Mesenchymal stem cell (in vitro differentiated cells and primary cell): Measurements from ENCODE around the gene RASSF5.
A peak's percentile ranks its signal among the peaks of the same experiment; 100 is the strongest.

Experiments used
- DNase-seq: peaks from one replicate; pipeline ENCODE4 v3.0.0-alpha.2; 2013
- H2AFZ ChIP-seq: one replicate; pipeline ENCODE4 v1.6.1; 2013; ENCODE audit warnings: low read depth, mild to moderate bottlenecking, control low read depth, inconsistent platforms, low read length, moderate library complexity
- H2AK5ac ChIP-seq: 2 replicates; pipeline ENCODE4 v1.6.1; 2013; ENCODE audit warnings: low read length, moderate library complexity, mild to moderate bottlenecking, inconsistent platforms; ENCODE audit not compliant: severe bottlenecking
- H2BK120ac ChIP-seq: one replicate; pipeline ENCODE4 v1.6.1; 2013; ENCODE audit warnings: low read depth, mild to moderate bottlenecking, inconsistent platforms, low read length, moderate library complexity
- H2BK12ac ChIP-seq, 2 experiments: one replicate each; pipeline ENCODE4 v1.6.1; 2013; ENCODE audit warnings: inconsistent platforms in 2 of 2, low read length in 2 of 2, mild to moderate bottlenecking in 2 of 2, moderate library complexity in 2 of 2, control low read depth in 1 of 2
- H2BK15ac ChIP-seq: one replicate; pipeline ENCODE4 v1.6.1; 2013; ENCODE audit warnings: mild to moderate bottlenecking, low read depth, inconsistent platforms; ENCODE audit not compliant: poor library complexity, severe bottlenecking
- H2BK5ac ChIP-seq: 2 replicates; pipeline ENCODE4 v1.6.1; 2013; ENCODE audit warnings: low read depth, mild to moderate bottlenecking, low read length, control low read depth, inconsistent platforms; ENCODE audit not compliant: poor library complexity, severe bottlenecking
- H3K14ac ChIP-seq, 2 experiments: one replicate each; pipeline ENCODE4 v1.6.1; 2013; ENCODE audit warnings: inconsistent platforms in 2 of 2, low read length in 2 of 2, control low read depth in 1 of 2, mild to moderate bottlenecking in 1 of 2, moderate library complexity in 1 of 2
- H3K18ac ChIP-seq, 2 experiments: one replicate each; pipeline ENCODE4 v1.6.1; 2013; ENCODE audit warnings: inconsistent platforms in 2 of 2, low read length in 2 of 2, control low read depth in 1 of 2, low read depth in 1 of 2, mild to moderate bottlenecking in 1 of 2
- H3K23ac ChIP-seq, 2 experiments: one replicate each; pipeline ENCODE4 v1.6.1; 2013; ENCODE audit warnings: inconsistent platforms in 2 of 2, low read length in 2 of 2, mild to moderate bottlenecking in 2 of 2, moderate library complexity in 2 of 2, control low read depth in 1 of 2
- H3K27ac ChIP-seq: 2 replicates; pipeline ENCODE4 v1.5.1; 2013; ENCODE audit warnings: mild to moderate bottlenecking, moderate library complexity, low read length, control low read depth, inconsistent platforms; ENCODE audit not compliant: poor library complexity, severe bottlenecking
- H3K27me3 ChIP-seq, 2 experiments: 2 replicates each; pipeline versions ENCODE4 v1.6.1 to v1.7.0; 2013; ENCODE audit warnings: low read length in 2 of 2, mild to moderate bottlenecking in 2 of 2, moderate library complexity in 2 of 2, control low read depth in 1 of 2, inconsistent platforms in 1 of 2; ENCODE audit not compliant: control insufficient read depth in 1 of 2, insufficient read depth in 1 of 2
- H3K36me3 ChIP-seq, 2 experiments: 2 replicates each; pipeline versions ENCODE4 v1.6.1 to v1.7.0; 2013; ENCODE audit warnings: low read length in 2 of 2, control low read depth in 1 of 2, inconsistent platforms in 1 of 2, low read depth in 1 of 2, mild to moderate bottlenecking in 1 of 2; ENCODE audit not compliant: insufficient read depth in 2 of 2, control insufficient read depth in 1 of 2
- H3K4ac ChIP-seq, 2 experiments: one replicate each; pipeline ENCODE4 v1.6.1; 2013; ENCODE audit warnings: inconsistent platforms in 2 of 2, low read length in 2 of 2, mild to moderate bottlenecking in 2 of 2, moderate library complexity in 2 of 2, control low read depth in 1 of 2, low read depth in 1 of 2
- H3K4me1 ChIP-seq: 2 replicates; pipeline ENCODE4 v1.6.1; 2013; ENCODE audit warnings: low read depth, low read length, control low read depth; ENCODE audit not compliant: control insufficient read depth, insufficient read depth
- H3K4me2 ChIP-seq: 2 replicates; pipeline ENCODE4 v1.6.1; 2013; ENCODE audit warnings: low read length, mild to moderate bottlenecking, inconsistent platforms; ENCODE audit not compliant: poor library complexity, severe bottlenecking
- H3K4me3 ChIP-seq, 2 experiments: 2 replicates each; pipeline versions ENCODE4 v1.5.1 to v1.7.0; 2013; ENCODE audit warnings: low read length in 2 of 2, mild to moderate bottlenecking in 2 of 2, control low read depth in 1 of 2, low read depth in 1 of 2; ENCODE audit not compliant: insufficient read depth in 1 of 2
- H3K79me1 ChIP-seq: replicated peaks from 2 replicates; pipeline ENCODE4 v1.6.1; 2013; ENCODE audit warnings: mild to moderate bottlenecking, control low read depth, low read length, inconsistent platforms; ENCODE audit not compliant: poor library complexity, severe bottlenecking
- H3K9ac ChIP-seq: 2 replicates; pipeline ENCODE4 v1.7.0; 2013; ENCODE audit warnings: mild to moderate bottlenecking, low read length, moderate library complexity
- H3K9me3 ChIP-seq: 2 replicates; pipeline ENCODE4 v1.7.0; 2013; ENCODE audit warnings: mild to moderate bottlenecking, low read length; ENCODE audit not compliant: control insufficient read depth
- H4K8ac ChIP-seq: one replicate; pipeline ENCODE4 v1.6.1; 2013; ENCODE audit warnings: inconsistent platforms, mild to moderate bottlenecking, low read length, moderate library complexity
- H4K91ac ChIP-seq: one replicate; pipeline ENCODE4 v1.6.1; 2013; ENCODE audit warnings: mild to moderate bottlenecking, low read length, inconsistent platforms
- WGBS: methylation state at CpG from one replicate; pipeline ENCODE4 v1.1.7; 2013; ENCODE audit warnings: mixed read lengths; 5-methylcytosine and 5-hydroxymethylcytosine counted together

Gene RASSF5

DNA sequence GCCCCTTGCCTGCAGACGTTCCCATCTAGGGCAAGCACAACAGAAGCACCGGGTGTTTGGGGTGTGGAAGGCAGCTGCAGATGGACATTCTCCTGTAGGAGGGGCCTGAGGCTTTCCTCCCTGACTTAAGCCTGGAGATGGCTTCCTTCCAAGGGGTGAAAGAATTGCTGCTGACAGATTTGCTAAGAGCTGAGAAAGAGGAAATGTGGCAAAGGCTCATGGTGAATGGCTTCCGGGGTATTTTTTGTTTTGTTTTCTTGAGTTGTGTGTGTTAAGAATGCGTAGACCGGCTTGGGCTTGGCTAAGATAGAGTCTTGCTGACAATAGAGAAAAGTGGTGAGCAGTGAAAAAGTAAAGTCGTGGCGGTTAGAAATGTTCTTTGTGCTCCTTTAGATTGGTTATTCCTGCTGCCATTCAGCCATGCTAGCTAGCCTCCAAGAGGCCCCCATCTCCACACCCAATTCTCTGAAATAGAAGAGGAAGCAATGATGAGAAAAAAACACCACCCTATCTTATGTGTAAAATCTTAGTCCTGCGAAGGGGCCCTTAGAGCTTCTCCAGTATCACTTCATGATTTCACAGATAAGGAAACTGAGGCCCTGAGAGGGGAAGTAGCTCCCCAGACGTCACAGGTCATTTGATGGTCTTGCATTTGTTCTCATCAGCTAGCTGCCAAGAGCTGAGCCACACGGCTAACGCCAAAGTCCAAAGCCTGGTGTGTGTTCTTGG, 68.0 kb downstream of the RASSF5 start:
- Histone ChIP-seq H3K4me2 (no peak overlapping the region), H2BK12ac (no peak overlapping the region), H3K27me3 (peaks cover 0 to 28% of the 10 kb centered on the region in 2 experiments), H3K9ac (no peak overlapping the region), H3K79me1 (no peaks in the 10 kb centered on the region), H4K91ac (no peak overlapping the region), H2AK5ac (no peak overlapping the region), H3K4ac (no peak overlapping the region), H2BK120ac (no peak overlapping the region), H3K14ac (no peak overlapping the region), H4K8ac (no peak overlapping the region), H3K23ac (no peak overlapping the region), H3K18ac (no peak overlapping the region), H2AFZ (no peak overlapping the region), H2BK15ac (no peak overlapping the region), H2BK5ac (no peak overlapping the region), H3K9me3 (no peaks in the 10 kb centered on the region), H3K36me3 (no peaks in the 10 kb centered on the region), H3K4me1 (no peaks in the 10 kb centered on the region), H3K4me3 (no peak overlapping the region), H3K27ac (no peak overlapping the region)
- WGBS, result 80% methylated on average over 9 of the region's 11 CpGs
- peak; percentile 44 for DNase-seq

DNA sequence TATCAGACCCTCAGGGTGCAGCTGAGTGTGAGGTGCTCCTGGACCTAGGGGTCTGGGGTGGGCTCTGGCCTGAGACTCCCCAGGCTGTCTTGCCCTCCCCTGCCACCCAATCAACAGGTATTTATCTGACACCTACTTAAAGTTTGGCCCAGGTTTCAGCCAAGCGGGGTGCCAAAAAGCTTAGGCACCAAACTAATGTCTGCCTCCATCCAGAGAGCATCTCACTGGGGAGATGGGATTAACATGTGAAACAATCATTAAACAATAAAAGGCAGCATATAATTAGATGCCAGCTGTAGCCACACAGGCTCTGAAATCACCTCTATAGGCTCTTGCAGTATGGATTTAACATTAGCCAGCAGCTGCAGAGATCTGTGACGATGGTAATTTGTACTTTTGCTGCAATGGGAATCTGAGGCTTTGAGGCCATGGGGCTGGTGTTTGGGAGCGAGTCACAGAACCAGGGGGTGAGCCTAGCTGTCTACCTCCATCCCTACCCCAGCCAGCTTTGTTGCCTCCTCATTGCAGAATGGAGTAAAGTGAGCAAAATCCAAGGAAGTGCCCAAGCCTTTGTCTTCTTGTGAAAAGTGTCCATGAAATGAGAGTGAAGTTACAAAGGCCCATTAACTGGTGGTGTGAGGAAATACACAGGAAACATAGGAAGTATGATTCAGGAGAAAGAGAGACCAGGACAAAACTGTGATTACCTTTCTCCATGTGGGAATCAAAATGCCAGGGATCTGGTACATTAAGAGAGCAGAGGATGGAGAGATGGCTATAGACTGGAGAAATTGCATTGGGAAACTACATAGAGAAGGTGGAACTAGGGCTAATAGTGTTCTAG, 68.8 kb downstream of the RASSF5 start:
- Histone ChIP-seq H2BK15ac (no peak overlapping the region), H3K27ac (no peak overlapping the region), H2AFZ (no peak overlapping the region), H3K4ac (no peak overlapping the region), H3K9me3 (no peaks in the 10 kb centered on the region), H2AK5ac (no peak overlapping the region), H3K4me1 (no peaks in the 10 kb centered on the region), H3K4me2 (no peak overlapping the region), H2BK120ac (no peak overlapping the region), H3K4me3 (no peak overlapping the region), H3K18ac (no peak overlapping the region), H3K14ac (no peak overlapping the region), H3K79me1 (no peaks in the 10 kb centered on the region), H3K36me3 (no peaks in the 10 kb centered on the region), H2BK12ac (no peak overlapping the region), H2BK5ac (no peak overlapping the region), H4K8ac (no peak overlapping the region), H4K91ac (no peak overlapping the region), H3K27me3 (peaks cover 0 to 30% of the 10 kb centered on the region in 2 experiments), H3K9ac (no peak overlapping the region), H3K23ac (no peak overlapping the region)
- DNase-seq, result no peak
- 91% methylated on average over 2 of the region's 3 CpGs for WGBS

DNA sequence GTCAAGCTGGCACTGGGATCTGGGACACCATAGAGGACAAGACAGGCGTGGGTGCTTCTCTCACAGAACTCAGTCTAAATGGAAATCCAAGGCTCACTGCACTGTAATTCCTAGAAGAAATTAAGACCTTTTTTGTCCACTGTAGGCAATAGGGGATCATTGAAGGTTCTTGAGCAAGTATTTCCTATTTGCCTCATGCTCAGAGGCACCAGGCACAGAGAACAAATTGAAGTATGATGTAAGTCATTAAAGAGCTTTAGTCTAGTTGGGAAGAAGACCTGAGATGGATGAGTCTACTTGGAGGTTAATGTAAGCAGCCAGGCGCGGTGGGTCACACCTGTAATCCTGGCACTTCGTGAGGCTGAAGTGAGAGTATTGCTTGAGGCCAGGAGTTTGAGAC, 70.3 kb downstream of the RASSF5 start:
- Histone ChIP-seq H3K9ac (no peak overlapping the region), H3K79me1 (no peaks in the 10 kb centered on the region), H3K27me3 (peaks cover 0 to 36% of the 10 kb centered on the region in 2 experiments), H4K91ac (no peak overlapping the region), H2AK5ac (no peak overlapping the region), H3K27ac (no peak overlapping the region), H2BK120ac (no peak overlapping the region), H3K18ac (no peak overlapping the region), H3K4me1 (no peaks in the 10 kb centered on the region), H2BK15ac (no peak overlapping the region), H4K8ac (no peak overlapping the region), H3K9me3 (no peaks in the 10 kb centered on the region), H3K23ac (no peak overlapping the region), H3K14ac (no peak overlapping the region), H2BK12ac (no peak overlapping the region), H2AFZ (no peak overlapping the region), H3K4me2 (no peak overlapping the region), H3K36me3 (no peaks in the 10 kb centered on the region), H2BK5ac (no peak overlapping the region), H3K4ac (no peak overlapping the region), H3K4me3 (no peak overlapping the region)
- no peak for DNase-seq
- 83% methylated on average over 1 of the region's 4 CpGs for WGBS
